Measurements from ENCODE around the gene BMP7. TPM values are rescaled to one million over a fixed set of nuclear protein-coding genes. Genes with fewer than 3 reads are reported as not detected.

Gene BMP7
- total and polyA plus RNA-seq, 11 donors = 0.72 to 12.3 (median 3.7) TPM

GRCh38 chr20:57211908-57212533 lies 54.4 kb downstream of the BMP7 start:
- no peak for TF ChIP-seq POLR2A (IDR thresholded peaks at IDR 0.05)
- TF ChIP-seq, protein P1, sequence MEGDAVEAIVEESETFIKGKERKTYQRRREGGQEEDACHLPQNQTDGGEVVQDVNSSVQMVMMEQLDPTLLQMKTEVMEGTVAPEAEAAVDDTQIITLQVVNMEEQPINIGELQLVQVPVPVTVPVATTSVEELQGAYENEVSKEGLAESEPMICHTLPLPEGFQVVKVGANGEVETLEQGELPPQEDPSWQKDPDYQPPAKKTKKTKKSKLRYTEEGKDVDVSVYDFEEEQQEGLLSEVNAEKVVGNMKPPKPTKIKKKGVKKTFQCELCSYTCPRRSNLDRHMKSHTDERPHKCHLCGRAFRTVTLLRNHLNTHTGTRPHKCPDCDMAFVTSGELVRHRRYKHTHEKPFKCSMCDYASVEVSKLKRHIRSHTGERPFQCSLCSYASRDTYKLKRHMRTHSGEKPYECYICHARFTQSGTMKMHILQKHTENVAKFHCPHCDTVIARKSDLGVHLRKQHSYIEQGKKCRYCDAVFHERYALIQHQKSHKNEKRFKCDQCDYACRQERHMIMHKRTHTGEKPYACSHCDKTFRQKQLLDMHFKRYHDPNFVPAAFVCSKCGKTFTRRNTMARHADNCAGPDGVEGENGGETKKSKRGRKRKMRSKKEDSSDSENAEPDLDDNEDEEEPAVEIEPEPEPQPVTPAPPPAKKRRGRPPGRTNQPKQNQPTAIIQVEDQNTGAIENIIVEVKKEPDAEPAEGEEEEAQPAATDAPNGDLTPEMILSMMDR (IDR thresholded peaks at IDR 0.05) = no peak
- H3K9me3 ChIP-seq = peaks cover 0 to 5% (median 0%) of the 10 kb centered on the region in 12 donors
- H3K4me1 ChIP-seq = peaks cover 0 to 14% (median 7%) of the 10 kb centered on the region in 12 donors
- no peaks in the 10 kb centered on the region for H3K27me3 ChIP-seq
- intact Hi-C loops (cut with DNase I) = no loop called here
- H3K36me3 ChIP-seq = no peaks in the 10 kb centered on the region
- WGBS, 4 donors = 73 to 80% (median 78%) methylated on average over 25 of the region's 25 CpGs
- ATAC-seq = no peak
- DNase-seq = no peak
- peak overlapping the region in 2 of 12 donors; percentile 19 to 29 for H3K27ac ChIP-seq
- peak overlapping the region in 1 of 12 donors; percentile 6 for H3K4me3 ChIP-seq

DNA sequence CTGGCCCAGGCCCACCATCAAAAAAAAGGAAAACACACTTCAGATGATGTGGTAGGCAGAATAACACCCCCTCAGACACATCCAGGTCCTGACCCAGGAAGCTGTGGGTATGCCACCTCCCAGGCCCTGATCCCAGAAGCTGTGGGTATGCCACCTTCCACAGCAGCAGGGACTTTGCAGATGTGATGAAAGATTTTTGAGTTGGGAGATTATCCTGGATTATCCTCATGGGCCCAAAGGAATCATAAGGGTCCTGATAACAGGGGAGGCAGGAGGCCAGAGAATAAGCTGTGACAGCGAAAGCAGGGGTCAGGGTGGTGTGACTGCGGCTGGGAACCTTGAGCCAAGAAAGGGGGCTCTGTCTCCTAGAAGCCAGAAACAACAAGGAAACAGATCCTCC lies 55.0 kb downstream of the BMP7 start:
- peaks cover 0 to 14% (median 7%) of the 10 kb centered on the region in 12 donors for H3K4me1 ChIP-seq
- WGBS, 4 donors = 78 to 90% (median 87%) methylated on average over 2 of the region's 2 CpGs
- no peak for DNase-seq

GRCh38 chr20:57210911-57211280 lies 55.5 kb downstream of the BMP7 start:
- WGBS, 4 donors = 92 to 98% (median 95%) methylated on average over 8 of the region's 8 CpGs

More for the DNA sequence above, 55.0 kb downstream of the BMP7 start:
- H3K36me3 ChIP-seq = no peaks in the 10 kb centered on the region
- intact Hi-C loops (cut with DNase I) = no loop called here
- ATAC-seq = no peak
- TF ChIP-seq, protein P1 (IDR thresholded peaks at IDR 0.05) = no peak
- no peak for TF ChIP-seq POLR2A (IDR thresholded peaks at IDR 0.05)
- H3K9me3 ChIP-seq = peaks cover 0 to 9% (median 0%) of the 10 kb centered on the region in 12 donors
- no peak overlapping the region for H3K4me3 ChIP-seq
- no peak overlapping the region for H3K27ac ChIP-seq
- no peaks in the 10 kb centered on the region for H3K27me3 ChIP-seq

More at GRCh38 chr20:57210911-57211280, 55.5 kb downstream of the BMP7 start:
- Histone ChIP-seq H3K36me3 (no peaks in the 10 kb centered on the region), H3K27me3 (no peaks in the 10 kb centered on the region), H3K4me1 (peaks cover 0 to 14% (median 7%) of the 10 kb centered on the region in 12 donors), H3K9me3 (peaks cover 0 to 9% (median 0%) of the 10 kb centered on the region in 12 donors), H3K27ac (no peak overlapping the region), H3K4me3 (no peak overlapping the region)
- no peak for ATAC-seq
- intact Hi-C loops (cut with DNase I) = no loop called here
- no peak for DNase-seq
- TF ChIP-seq, protein P1 (IDR thresholded peaks at IDR 0.05) = no peak
- TF ChIP-seq POLR2A (IDR thresholded peaks at IDR 0.05) = no peak
